Suprapubic skin (tissue), 4 donors: ENCODE data around the gene PHKG2. TPM values are rescaled to one million over a fixed set of nuclear protein-coding genes. Genes with fewer than 3 reads are reported as not detected.

ENCODE experiments used
- DNase-seq, 2 donors: peaks; one replicate each; pipeline ENCODE4 v3.0.0-alpha.2; 2019; ENCODE audit warnings: low spot score in 2 of 2
- H3K27ac ChIP-seq: fragments of 200-600 bp; sonication (generic); one replicate; pipeline ENCODE4 v1.5.1; 2019
- H3K27me3 ChIP-seq: fragments of 200-600 bp; sonication (generic); one replicate; pipeline ENCODE4 v1.5.1; 2019
- H3K36me3 ChIP-seq: fragments of 200-600 bp; sonication (generic); one replicate; pipeline ENCODE4 v1.5.1; 2019
- H3K4me1 ChIP-seq: fragments of 200-600 bp; sonication (generic); one replicate; pipeline ENCODE4 v1.5.1; 2019
- H3K4me3 ChIP-seq: fragments of 200-600 bp; sonication (generic); one replicate; pipeline ENCODE4 v1.5.1; 2019; ENCODE audit warnings: mild to moderate bottlenecking
- H3K9me3 ChIP-seq: fragments of 200-600 bp; sonication (generic); one replicate; pipeline ENCODE4 v1.5.1; 2019
- EP300 ChIP-seq: sonication (generic); formaldehyde crosslinking; IDR thresholded peaks from one replicate; pipeline ENCODE4 v1.6.1; 2017; ENCODE audit warnings: antibody characterized with exemption
- POLR2A ChIP-seq, 2 donors: fragments of 450-650 bp; IDR thresholded peaks; one replicate each; pipeline ENCODE4 v1.6.1; 2017; ENCODE audit warnings: antibody characterized with exemption in 2 of 2, mild to moderate bottlenecking in 2 of 2, moderate library complexity in 2 of 2
- POLR2AphosphoS5 ChIP-seq, 3 donors: sonication (generic); formaldehyde crosslinking; IDR thresholded peaks; one replicate each; pipeline ENCODE4 v1.6.1; 2017; ENCODE audit warnings: antibody characterized with exemption in 3 of 3
- WGBS: methylation state at CpG from one replicate; pipeline ENCODE4 v1.1.5; 2018; 5-methylcytosine and 5-hydroxymethylcytosine counted together
- total RNA-seq, 4 donors: library from RNA; depleted of rRNA; stranded (reverse); fragments of >200 nt; gene quantifications; one replicate each; pipeline ENCODE4 v1.1.0, GENCODE V29; 2016
- TF ChIP-seq, protein P1 (sequence below), 2 donors: fragments of 200-600 bp in 1 of 2; fragments of 450-650 bp in 1 of 2; sonication (generic) in 1 of 2; IDR thresholded peaks; one replicate each; pipeline ENCODE4 v1.5.1; 2016 to 2019; ENCODE audit warnings: antibody characterized with exemption in 2 of 2, mild to moderate bottlenecking in 1 of 2, moderate library complexity in 1 of 2

PHKG2 gene
- total RNA-seq, 4 donors from 2014 or later = 24.8 to 54.9 (median 36.1) TPM

DNA sequence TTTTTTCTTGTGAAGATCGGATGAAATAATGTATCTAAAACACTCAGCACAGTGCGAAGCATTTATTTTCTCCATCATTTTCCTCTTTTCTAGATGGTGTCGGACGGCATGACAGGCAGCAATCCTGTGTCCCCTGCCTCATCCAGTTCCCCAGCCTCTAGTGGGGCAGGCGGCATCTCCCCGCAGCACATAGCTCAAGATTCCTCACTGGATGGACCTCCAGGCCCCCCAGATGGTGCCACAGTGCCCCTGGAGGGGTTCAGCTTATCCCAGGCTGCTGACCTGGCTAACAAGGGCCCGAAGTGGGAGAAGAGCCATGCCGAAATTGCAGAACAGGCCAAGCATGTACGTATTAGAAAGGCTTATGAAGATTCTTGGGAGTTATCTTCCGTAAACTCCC is 44.3 kb upstream of the PHKG2 start:
- H3K27me3 ChIP-seq = no peaks in the 10 kb centered on the region
- TF ChIP-seq POLR2A (IDR thresholded peaks at IDR 0.05) = no peak
- no peak for TF ChIP-seq EP300
- no peak for TF ChIP-seq POLR2AphosphoS5 (IDR thresholded peaks at IDR 0.05)
- TF ChIP-seq, protein P1, sequence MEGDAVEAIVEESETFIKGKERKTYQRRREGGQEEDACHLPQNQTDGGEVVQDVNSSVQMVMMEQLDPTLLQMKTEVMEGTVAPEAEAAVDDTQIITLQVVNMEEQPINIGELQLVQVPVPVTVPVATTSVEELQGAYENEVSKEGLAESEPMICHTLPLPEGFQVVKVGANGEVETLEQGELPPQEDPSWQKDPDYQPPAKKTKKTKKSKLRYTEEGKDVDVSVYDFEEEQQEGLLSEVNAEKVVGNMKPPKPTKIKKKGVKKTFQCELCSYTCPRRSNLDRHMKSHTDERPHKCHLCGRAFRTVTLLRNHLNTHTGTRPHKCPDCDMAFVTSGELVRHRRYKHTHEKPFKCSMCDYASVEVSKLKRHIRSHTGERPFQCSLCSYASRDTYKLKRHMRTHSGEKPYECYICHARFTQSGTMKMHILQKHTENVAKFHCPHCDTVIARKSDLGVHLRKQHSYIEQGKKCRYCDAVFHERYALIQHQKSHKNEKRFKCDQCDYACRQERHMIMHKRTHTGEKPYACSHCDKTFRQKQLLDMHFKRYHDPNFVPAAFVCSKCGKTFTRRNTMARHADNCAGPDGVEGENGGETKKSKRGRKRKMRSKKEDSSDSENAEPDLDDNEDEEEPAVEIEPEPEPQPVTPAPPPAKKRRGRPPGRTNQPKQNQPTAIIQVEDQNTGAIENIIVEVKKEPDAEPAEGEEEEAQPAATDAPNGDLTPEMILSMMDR (IDR thresholded peaks at IDR 0.05) = no peak
- no peak overlapping the region for H3K4me3 ChIP-seq
- H3K9me3 ChIP-seq = no peaks in the 10 kb centered on the region
- H3K36me3 ChIP-seq = peaks cover 86% of the 10 kb centered on the region
- WGBS = 93% methylated on average over 10 of the region's 10 CpGs
- H3K27ac ChIP-seq = no peak overlapping the region
- DNase-seq = no peak
- peaks cover 20% of the 10 kb centered on the region for H3K4me1 ChIP-seq

DNA sequence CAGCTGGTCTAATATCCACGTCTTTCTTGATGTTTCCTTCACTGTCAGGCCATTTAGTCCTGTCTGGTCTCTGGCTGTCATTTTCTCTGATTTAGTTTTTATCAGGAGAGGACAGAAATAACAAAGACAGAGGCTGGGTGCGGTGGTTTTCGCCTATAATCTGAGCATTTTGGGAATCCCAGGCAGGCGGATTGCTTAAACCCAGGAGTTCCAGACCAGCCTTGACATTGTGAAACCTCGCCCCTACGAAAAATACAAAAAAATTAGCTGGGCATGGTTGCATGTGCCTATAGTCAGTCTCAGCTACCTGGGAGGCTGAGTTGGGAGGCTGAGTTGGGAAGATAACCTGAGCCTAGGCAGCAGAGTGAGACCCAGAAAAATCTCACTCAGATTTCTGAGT is 42.2 kb upstream of the PHKG2 start:
- Histone ChIP-seq H3K4me3 (no peak overlapping the region), H3K4me1 (peaks cover under 1% of the 10 kb centered on the region), H3K36me3 (peaks cover 100% of the 10 kb centered on the region), H3K9me3 (no peaks in the 10 kb centered on the region), H3K27me3 (no peaks in the 10 kb centered on the region), H3K27ac (no peak overlapping the region)
- WGBS = 94% methylated on average over 6 of the region's 6 CpGs
- DNase-seq = no peak
- TF ChIP-seq POLR2A (IDR thresholded peaks at IDR 0.05) = no peak
- no peak for TF ChIP-seq EP300
- no peak for TF ChIP-seq POLR2AphosphoS5 (IDR thresholded peaks at IDR 0.05)
- TF ChIP-seq, protein P1 (IDR thresholded peaks at IDR 0.05) = no peak

DNA sequence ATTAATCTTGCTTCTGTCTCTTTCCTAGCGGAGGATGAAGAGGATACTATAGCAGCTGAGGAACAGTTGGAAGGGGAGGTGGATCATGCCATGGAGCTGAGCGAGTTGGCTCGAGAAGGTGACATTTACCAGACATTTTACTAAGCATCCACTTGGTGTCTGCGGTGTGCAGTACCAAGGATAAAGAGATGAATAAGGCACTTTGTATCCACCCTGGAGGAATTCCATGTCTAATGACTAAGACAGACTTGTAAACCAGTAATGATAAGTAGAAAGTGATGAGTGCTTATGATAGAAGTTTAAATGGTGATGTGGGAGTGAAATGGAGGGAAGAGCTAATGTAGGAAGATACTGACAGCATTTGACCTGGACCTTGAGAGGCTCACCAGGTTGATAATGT is 37.3 kb upstream of the PHKG2 start:
- H3K36me3 ChIP-seq = peaks cover 99% of the 10 kb centered on the region
- TF ChIP-seq, protein P1 (IDR thresholded peaks at IDR 0.05) = no peak
- TF ChIP-seq POLR2AphosphoS5 (IDR thresholded peaks at IDR 0.05) = no peak
- no peak for TF ChIP-seq EP300
- no peak for TF ChIP-seq POLR2A (IDR thresholded peaks at IDR 0.05)
- no peaks in the 10 kb centered on the region for H3K4me1 ChIP-seq
- no peak for DNase-seq
- H3K27me3 ChIP-seq = no peaks in the 10 kb centered on the region
- H3K4me3 ChIP-seq = no peak overlapping the region
- no peaks in the 10 kb centered on the region for H3K9me3 ChIP-seq
- no peak overlapping the region for H3K27ac ChIP-seq
- WGBS = 93% methylated on average over 4 of the region's 4 CpGs

DNA sequence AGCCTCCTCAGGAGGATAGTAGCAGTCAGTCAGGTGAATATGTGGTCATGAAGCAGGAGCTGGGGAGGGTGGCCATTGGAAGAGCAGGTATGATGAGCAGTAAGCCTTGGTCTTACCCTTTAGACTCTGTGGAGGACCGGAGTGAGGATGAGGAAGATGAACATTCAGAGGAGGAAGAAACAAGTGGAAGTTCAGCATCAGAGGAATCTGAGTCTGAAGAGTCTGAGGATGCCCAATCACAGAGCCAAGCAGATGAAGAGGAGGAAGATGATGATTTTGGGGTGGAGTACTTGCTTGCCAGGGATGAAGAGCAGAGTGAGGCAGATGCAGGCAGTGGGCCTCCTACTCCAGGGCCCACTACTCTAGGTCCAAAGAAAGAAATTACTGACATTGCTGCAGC is 36.5 kb upstream of the PHKG2 start:
- Histone ChIP-seq H3K27me3 (no peaks in the 10 kb centered on the region), H3K36me3 (peaks cover 99% of the 10 kb centered on the region)

DNA sequence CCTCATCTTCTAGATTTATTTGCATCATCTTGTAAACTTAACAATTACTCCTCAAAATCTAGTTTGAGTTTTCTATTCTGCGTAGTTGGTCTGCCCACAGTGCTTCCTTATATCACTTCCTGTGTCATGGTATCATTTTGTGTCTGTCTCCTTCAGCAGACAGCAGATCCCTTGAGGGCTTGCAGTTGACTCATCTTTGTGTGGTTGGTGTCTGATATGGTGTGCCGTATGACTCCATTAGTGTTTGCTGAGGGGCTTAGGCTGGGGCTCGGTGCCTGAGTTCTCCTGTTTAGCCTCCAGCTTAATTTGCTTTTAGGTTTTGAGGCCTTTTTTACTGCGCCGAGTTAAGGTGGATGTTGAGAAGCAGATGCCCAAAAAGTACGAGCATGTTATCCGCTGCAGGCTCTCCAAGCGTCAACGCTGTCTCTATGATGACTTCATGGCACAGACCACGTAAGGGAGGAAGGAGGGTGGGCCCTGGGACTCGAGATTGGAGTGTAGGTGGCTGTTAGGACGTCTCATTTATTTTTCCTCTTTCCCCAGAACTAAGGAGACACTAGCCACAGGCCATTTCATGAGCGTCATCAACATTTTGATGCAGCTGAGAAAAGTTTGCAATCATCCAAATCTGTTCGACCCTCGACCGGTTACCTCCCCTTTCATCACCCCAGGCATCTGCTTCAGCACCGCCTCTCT is 32.3 kb upstream of the PHKG2 start:
- H3K36me3 ChIP-seq = peaks cover 97% of the 10 kb centered on the region
- no peak for TF ChIP-seq POLR2AphosphoS5 (IDR thresholded peaks at IDR 0.05)
- TF ChIP-seq, protein P1 (IDR thresholded peaks at IDR 0.05) = no peak
- no peak for TF ChIP-seq EP300
- no peak for TF ChIP-seq POLR2A (IDR thresholded peaks at IDR 0.05)
- no peak overlapping the region for H3K4me3 ChIP-seq
- no peaks in the 10 kb centered on the region for H3K4me1 ChIP-seq
- H3K27ac ChIP-seq = no peak overlapping the region
- H3K9me3 ChIP-seq = no peaks in the 10 kb centered on the region
- DNase-seq = no peak
- 87% methylated on average over 17 of the region's 17 CpGs for WGBS
- H3K27me3 ChIP-seq = no peaks in the 10 kb centered on the region

More for the DNA sequence above, 36.5 kb upstream of the PHKG2 start:
- TF ChIP-seq EP300 (no peak), POLR2A (IDR thresholded peaks at IDR 0.05) (no peak), POLR2AphosphoS5 (IDR thresholded peaks at IDR 0.05) (no peak)
- TF ChIP-seq, protein P1 (IDR thresholded peaks at IDR 0.05) = no peak
- Histone ChIP-seq H3K4me1 (no peaks in the 10 kb centered on the region), H3K4me3 (no peak overlapping the region), H3K27ac (no peak overlapping the region), H3K9me3 (no peaks in the 10 kb centered on the region)
- no peak for DNase-seq
- WGBS = 100% methylated on average over 1 of the region's 1 CpG
